Measurements from ENCODE around the gene ARL3. TPM values are rescaled to one million over a fixed set of nuclear protein-coding genes. Genes with fewer than 3 reads are reported as not detected.

The ARL3 gene
- total RNA-seq, 1 donor from 2014 or later = 5.9 TPM

DNA sequence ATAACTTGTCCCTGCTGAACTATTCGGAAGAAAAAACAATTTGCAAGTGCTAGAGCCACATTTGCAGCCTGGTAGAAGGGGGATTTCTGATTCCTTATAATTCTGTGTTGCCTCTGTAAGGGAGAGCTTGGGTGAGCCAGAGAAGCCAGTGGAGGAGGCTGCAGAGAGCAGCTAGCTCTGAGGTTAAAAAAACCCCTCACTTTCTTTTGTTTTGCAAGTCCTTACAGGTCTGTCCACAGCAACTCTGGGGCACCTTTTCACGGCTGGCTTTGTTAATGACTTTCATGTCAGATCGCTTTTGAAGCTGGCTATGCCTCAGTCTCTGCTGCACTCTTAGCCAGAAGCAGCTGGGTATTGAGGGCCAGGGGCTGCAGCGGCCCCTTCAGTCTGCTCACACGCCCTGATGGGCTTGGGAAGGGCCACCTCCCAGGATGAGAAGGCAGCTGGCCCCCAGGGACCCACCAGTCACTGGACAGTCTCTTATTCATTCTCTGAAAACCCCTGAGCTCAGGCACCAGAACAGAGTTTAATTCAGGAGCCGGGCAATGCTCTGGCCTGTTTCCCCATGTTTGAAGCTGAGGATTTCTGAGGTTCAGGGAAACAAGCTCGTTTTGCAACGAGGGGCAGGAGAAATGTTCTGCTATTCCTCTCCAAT is 39.1 kb downstream of the ARL3 start:
- no peak overlapping the region for H3K4me3 ChIP-seq (ENCODE audit: low read depth, low read length)
- no peak for DNase-seq (ENCODE audit: low read depth)
- H3K27me3 ChIP-seq (ENCODE audit: control insufficient read depth, insufficient read depth, low read length) = no peaks in the 10 kb centered on the region
- TF ChIP-seq, protein P1, sequence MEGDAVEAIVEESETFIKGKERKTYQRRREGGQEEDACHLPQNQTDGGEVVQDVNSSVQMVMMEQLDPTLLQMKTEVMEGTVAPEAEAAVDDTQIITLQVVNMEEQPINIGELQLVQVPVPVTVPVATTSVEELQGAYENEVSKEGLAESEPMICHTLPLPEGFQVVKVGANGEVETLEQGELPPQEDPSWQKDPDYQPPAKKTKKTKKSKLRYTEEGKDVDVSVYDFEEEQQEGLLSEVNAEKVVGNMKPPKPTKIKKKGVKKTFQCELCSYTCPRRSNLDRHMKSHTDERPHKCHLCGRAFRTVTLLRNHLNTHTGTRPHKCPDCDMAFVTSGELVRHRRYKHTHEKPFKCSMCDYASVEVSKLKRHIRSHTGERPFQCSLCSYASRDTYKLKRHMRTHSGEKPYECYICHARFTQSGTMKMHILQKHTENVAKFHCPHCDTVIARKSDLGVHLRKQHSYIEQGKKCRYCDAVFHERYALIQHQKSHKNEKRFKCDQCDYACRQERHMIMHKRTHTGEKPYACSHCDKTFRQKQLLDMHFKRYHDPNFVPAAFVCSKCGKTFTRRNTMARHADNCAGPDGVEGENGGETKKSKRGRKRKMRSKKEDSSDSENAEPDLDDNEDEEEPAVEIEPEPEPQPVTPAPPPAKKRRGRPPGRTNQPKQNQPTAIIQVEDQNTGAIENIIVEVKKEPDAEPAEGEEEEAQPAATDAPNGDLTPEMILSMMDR (IDR thresholded peaks at IDR 0.05; ENCODE audit: insufficient read depth, low read length, poor library complexity, severe bottlenecking) = no peak
- no peaks in the 10 kb centered on the region for H3K36me3 ChIP-seq (ENCODE audit: control insufficient read depth, insufficient read depth, low read length)

DNA sequence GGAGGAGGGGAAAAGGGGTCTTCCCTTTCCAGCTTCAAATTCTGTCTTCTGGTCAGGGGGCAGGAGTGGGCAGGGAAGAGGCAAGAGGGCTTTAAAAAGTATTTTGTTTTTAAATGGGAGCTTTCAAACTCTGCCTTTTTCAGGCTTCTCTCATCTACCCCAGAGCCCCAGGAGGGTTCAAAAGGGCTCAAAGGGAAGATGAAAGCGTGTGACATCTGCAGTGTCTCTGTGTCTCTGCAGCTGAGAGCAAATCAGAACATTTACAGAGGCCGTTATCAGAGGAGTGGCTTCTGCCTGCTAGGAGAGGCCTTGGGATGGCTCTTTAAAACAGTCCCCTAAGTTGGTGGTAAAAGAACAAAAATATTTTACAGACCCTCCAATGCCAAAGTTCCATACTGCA is 39.6 kb downstream of the ARL3 start:
- TF ChIP-seq, protein P1 (IDR thresholded peaks at IDR 0.05; ENCODE audit: insufficient read depth, low read length, poor library complexity, severe bottlenecking) = no peak
- no peak for DNase-seq (ENCODE audit: low read depth)
- Histone ChIP-seq H3K36me3 (ENCODE audit: control insufficient read depth, insufficient read depth, low read length) (no peaks in the 10 kb centered on the region), H3K27me3 (ENCODE audit: control insufficient read depth, insufficient read depth, low read length) (no peaks in the 10 kb centered on the region), H3K4me3 (ENCODE audit: low read depth, low read length) (no peak overlapping the region)

DNA sequence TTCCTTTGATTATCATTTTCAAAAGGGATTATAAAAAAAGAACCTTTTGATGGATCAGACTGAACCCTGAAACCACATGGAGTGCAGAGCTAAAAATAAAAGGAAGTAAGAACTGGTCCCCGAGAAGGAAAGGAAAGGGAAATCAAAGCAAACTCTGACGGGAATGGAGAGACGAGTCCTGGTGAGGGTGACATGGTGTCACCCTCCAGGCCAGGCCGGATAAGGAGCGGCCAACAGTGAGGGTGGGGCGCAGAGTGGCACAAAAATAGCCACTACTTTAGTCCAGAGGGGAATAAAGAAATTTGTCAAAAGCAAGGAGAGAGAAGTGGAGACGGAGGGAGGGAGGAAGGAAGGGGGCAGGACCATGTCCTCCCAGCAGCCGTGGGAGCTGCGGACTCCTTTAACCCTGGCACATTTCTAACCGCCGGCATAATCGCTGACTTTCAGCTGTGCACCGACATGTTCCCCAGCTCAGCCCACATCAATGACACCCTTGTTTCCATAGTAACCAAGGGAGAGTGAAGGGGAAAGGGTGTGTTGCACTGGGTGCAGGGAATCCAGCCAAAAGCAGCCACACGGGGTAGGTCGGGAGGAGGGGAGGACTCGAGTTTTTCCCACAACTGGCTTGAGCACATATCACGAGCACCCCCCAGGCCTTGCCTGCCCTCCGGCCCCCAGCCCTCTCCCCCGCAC is 40.2 kb downstream of the ARL3 start:
- TF ChIP-seq, protein P1 (IDR thresholded peaks at IDR 0.05; ENCODE audit: insufficient read depth, low read length, poor library complexity, severe bottlenecking) = no peak
- Histone ChIP-seq H3K27me3 (ENCODE audit: control insufficient read depth, insufficient read depth, low read length) (no peaks in the 10 kb centered on the region), H3K4me3 (ENCODE audit: low read depth, low read length) (no peak overlapping the region)

DNA sequence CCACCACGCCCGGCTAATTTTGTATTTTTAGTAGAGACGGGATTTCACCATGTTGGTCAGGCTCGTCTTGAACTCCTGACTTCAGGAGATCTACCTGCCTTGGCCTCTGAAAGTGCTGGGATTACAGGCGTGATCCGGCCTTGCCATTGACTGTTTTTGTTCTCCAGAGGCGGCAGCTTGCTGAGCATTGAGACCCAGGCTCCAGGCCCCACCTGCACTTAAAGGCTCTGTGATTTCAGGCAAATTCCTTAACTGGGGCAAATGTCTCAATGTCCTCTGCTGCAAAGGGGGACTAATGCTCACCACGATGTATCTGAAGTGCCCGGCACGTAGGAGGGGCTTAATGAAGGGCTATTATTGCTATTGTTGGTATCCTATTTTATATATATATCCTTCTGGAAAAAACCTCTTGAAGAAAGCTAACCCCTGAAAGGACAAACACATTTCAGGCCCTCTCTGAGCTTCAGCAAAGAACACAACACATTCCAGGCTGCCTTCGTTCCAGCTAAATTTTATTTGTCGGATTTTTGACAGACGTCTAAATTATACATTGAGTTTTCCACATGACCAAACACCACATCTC is 40.9 kb downstream of the ARL3 start:
- H3K4me3 ChIP-seq (ENCODE audit: low read depth, low read length) = no peak overlapping the region

More for the DNA sequence above, 40.2 kb downstream of the ARL3 start:
- H3K36me3 ChIP-seq (ENCODE audit: control insufficient read depth, insufficient read depth, low read length) = no peaks in the 10 kb centered on the region
- peak; percentile 62 for DNase-seq (ENCODE audit: low read depth)

DNA sequence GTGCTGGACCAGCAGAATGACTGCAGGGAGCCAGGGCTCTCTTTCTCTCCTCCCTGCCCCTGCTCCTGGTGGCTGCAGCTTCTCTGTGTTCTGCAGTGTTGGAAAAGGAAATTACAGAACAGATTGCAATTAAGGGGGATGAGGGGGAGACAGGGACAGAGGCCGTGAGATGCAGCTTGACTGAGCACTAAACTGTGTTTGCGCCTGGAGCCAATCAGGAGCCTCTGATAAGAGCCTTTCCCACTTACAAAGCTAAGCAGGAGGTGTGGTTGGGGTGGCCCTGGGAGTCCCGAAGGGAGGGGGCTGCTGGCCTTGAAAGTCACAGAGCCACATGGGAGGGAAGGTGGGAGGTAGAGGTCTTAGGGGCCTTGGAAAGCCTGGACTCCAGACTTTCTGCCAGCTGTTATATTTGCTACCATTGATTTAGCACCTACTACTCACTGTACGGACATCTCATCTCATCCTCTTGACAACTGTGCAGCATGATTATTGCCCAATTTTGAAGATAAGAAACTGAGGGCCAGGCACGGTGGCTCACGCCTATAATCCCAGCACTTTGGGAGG is 43.2 kb downstream of the ARL3 start:
- TF ChIP-seq, protein P1 (IDR thresholded peaks at IDR 0.05; ENCODE audit: insufficient read depth, low read length, poor library complexity, severe bottlenecking) = no peak
- no peaks in the 10 kb centered on the region for H3K36me3 ChIP-seq (ENCODE audit: control insufficient read depth, insufficient read depth, low read length)
- H3K4me3 ChIP-seq (ENCODE audit: low read depth, low read length) = no peak overlapping the region
- no peaks in the 10 kb centered on the region for H3K27me3 ChIP-seq (ENCODE audit: control insufficient read depth, insufficient read depth, low read length)
- DNase-seq (ENCODE audit: low read depth) = no peak

More for the DNA sequence above, 40.9 kb downstream of the ARL3 start:
- Histone ChIP-seq H3K36me3 (ENCODE audit: control insufficient read depth, insufficient read depth, low read length) (no peaks in the 10 kb centered on the region), H3K27me3 (ENCODE audit: control insufficient read depth, insufficient read depth, low read length) (no peaks in the 10 kb centered on the region)
- TF ChIP-seq, protein P1 (IDR thresholded peaks at IDR 0.05; ENCODE audit: insufficient read depth, low read length, poor library complexity, severe bottlenecking) = no peak
- DNase-seq (ENCODE audit: low read depth) = no peak
